H1 (cell line): Measurements from ENCODE around the gene ACACA. TPM values are rescaled to one million over a fixed set of nuclear protein-coding genes. Genes with fewer than 3 reads are reported as not detected.

ENCODE experiments used
- CTCF ChIA-PET: fragments of 300-600 bp; sonication (Branson Sonifier 250); formaldehyde crosslinking; loops from one replicate; lab custom pipeline; 2021; ENCODE audit not compliant: partially characterized antibody; lab: Charles Lee
- POLR2A ChIA-PET: fragments of 300-600 bp; sonication (Branson Sonifier 250); formaldehyde crosslinking; loops from one replicate; lab custom pipeline; 2021; ENCODE audit warnings: inconsistent platforms; ENCODE audit not compliant: partially characterized antibody; lab: Charles Lee
- DNase-seq, 2 experiments: peaks; one replicate each; pipeline versions ENCODE4 v3.0.0 to v3.0.0-alpha.2; 2010 to 2022; ENCODE audit warnings: low spot score in 2 of 2, low read depth in 1 of 2, mixed read lengths in 1 of 2
- FAIRE-seq: peaks from 2 replicates; lab custom pipeline; 2011; peaks lifted over from hg19 to GRCh38; lab: Jason Lieb, UNC
- H2AFZ ChIP-seq: 2 replicates; pipeline ENCODE4 v1.8.1; 2012; ENCODE audit warnings: low read length, inconsistent platforms
- H2AK5ac ChIP-seq: 2 replicates; pipeline ENCODE4 v1.6.1; 2013; ENCODE audit warnings: low read depth, low read length
- H2BK120ac ChIP-seq: replicated peaks from 2 replicates; pipeline ENCODE3; 2013; ENCODE audit warnings: low read depth, low read length, inconsistent platforms
- H2BK12ac ChIP-seq: 2 replicates; pipeline ENCODE4 v1.6.1; 2013; ENCODE audit warnings: low read depth, low read length
- H2BK15ac ChIP-seq: 2 replicates; pipeline ENCODE4 v1.6.1; 2013; ENCODE audit warnings: low read length
- H2BK20ac ChIP-seq: 2 replicates; pipeline ENCODE4 v1.6.1; 2013; ENCODE audit warnings: low read length
- H2BK5ac ChIP-seq: 2 replicates; pipeline ENCODE4 v1.6.1; 2013; ENCODE audit warnings: low read depth, low read length
- H3K14ac ChIP-seq: 2 replicates; pipeline ENCODE4 v1.6.1; 2013; ENCODE audit warnings: inconsistent platforms; ENCODE audit not compliant: insufficient read length
- H3K18ac ChIP-seq: 2 replicates; pipeline ENCODE4 v1.6.1; 2013; ENCODE audit warnings: low read length; ENCODE audit errors: extremely low read depth
- H3K23ac ChIP-seq: 2 replicates; pipeline ENCODE4 v1.6.1; 2013; ENCODE audit warnings: inconsistent platforms; ENCODE audit not compliant: insufficient read length
- H3K23me2 ChIP-seq: 2 replicates; pipeline ENCODE4 v1.6.1; 2013; ENCODE audit warnings: low read depth, low read length
- H3K27ac ChIP-seq: 2 replicates; pipeline ENCODE4 v1.6.1; 2011; ENCODE audit warnings: low read depth, low read length, inconsistent platforms
- H3K27me3 ChIP-seq, 4 experiments: replicated peaks in 1 of 4; 1 replicate in 1 of 4; 2 replicates in 3 of 4; pipeline versions ENCODE4 v1.6.1 to v1.8.1; 2011 to 2013; ENCODE audit warnings: low read length in 3 of 4, mild to moderate bottlenecking in 3 of 4, inconsistent platforms in 2 of 4, mixed read lengths in 2 of 4, moderate library complexity in 1 of 4; ENCODE audit not compliant: control insufficient read depth in 3 of 4, insufficient read depth in 3 of 4; ENCODE audit errors: extremely low read depth in 1 of 4
- H3K36me3 ChIP-seq, 4 experiments: 2 replicates each; pipeline versions ENCODE4 v1.6.1 to v1.8.1; 2011 to 2013; ENCODE audit warnings: mild to moderate bottlenecking in 4 of 4, low read length in 3 of 4, moderate library complexity in 2 of 4, control low read depth in 1 of 4, inconsistent platforms in 1 of 4; ENCODE audit not compliant: insufficient read depth in 4 of 4, control insufficient read depth in 2 of 4
- H3K4ac ChIP-seq: replicated peaks from 2 replicates; pipeline ENCODE3; 2013; ENCODE audit warnings: low read length, low read depth, mixed read lengths, inconsistent platforms; ENCODE audit not compliant: insufficient read length
- H3K4me1 ChIP-seq, 4 experiments: replicated peaks in 1 of 4; 1 replicate in 1 of 4; 2 replicates in 3 of 4; pipeline versions ENCODE4 v1.6.1 to v1.8.1; 2011 to 2013; ENCODE audit warnings: low read length in 3 of 4, inconsistent platforms in 2 of 4, mixed read lengths in 1 of 4; ENCODE audit not compliant: insufficient read depth in 4 of 4, control insufficient read depth in 3 of 4
- H3K4me2 ChIP-seq, 2 experiments: 2 replicates each; pipeline versions ENCODE4 v1.6.1 to v1.8.1; 2011 to 2013; ENCODE audit warnings: low read depth in 2 of 2, low read length in 2 of 2, control low read depth in 1 of 2, inconsistent platforms in 1 of 2, mild to moderate bottlenecking in 1 of 2; ENCODE audit not compliant: insufficient read depth in 1 of 2
- H3K4me3 ChIP-seq, 4 experiments: fragments of 200-600, 300-600 bp in 1 of 4; sonication (generic), shearing (Covaris generic), sonication (Bioruptor Twin) in 1 of 4; 2 replicates each; pipeline versions ENCODE4 v1.5.1 to v1.8.1; 2011 to 2016; ENCODE audit warnings: low read length in 4 of 4, low read depth in 3 of 4, control low read depth in 2 of 4, inconsistent platforms in 2 of 4, mild to moderate bottlenecking in 2 of 4, mixed read lengths in 1 of 4, moderate library complexity in 1 of 4; ENCODE audit not compliant: insufficient read depth in 2 of 4; ENCODE audit errors: extremely low read depth in 1 of 4
- H3K56ac ChIP-seq: replicated peaks from 2 replicates; pipeline ENCODE3; 2013; ENCODE audit warnings: low read depth, mild to moderate bottlenecking, mixed read lengths, low read length, inconsistent platforms; ENCODE audit not compliant: insufficient read length
- H3K79me1 ChIP-seq: 2 replicates; pipeline ENCODE4 v1.6.1; 2013; ENCODE audit warnings: low read depth, low read length, control low read depth
- H3K79me2 ChIP-seq, 2 experiments: 2 replicates each; pipeline versions ENCODE4 v1.6.1 to v1.8.1; 2012 to 2013; ENCODE audit warnings: low read length in 2 of 2, mild to moderate bottlenecking in 2 of 2, inconsistent platforms in 1 of 2; ENCODE audit not compliant: insufficient read depth in 2 of 2, control insufficient read depth in 1 of 2
- H3K9ac ChIP-seq, 4 experiments: replicated peaks in 1 of 4; 1 replicate in 1 of 4; 2 replicates in 3 of 4; pipeline versions ENCODE4 v1.6.1 to v1.8.1; 2011 to 2013; ENCODE audit warnings: low read depth in 3 of 4, low read length in 3 of 4, control low read depth in 2 of 4, mild to moderate bottlenecking in 2 of 4, moderate library complexity in 2 of 4, inconsistent platforms in 1 of 4; ENCODE audit errors: extremely low read depth in 1 of 4
- H3K9me3 ChIP-seq, 2 experiments: 2 replicates each; pipeline versions ENCODE4 v1.6.1 to v1.8.1; 2012 to 2013; ENCODE audit warnings: mild to moderate bottlenecking in 2 of 2, moderate library complexity in 2 of 2, control low read depth in 1 of 2, inconsistent platforms in 1 of 2, low read depth in 1 of 2, low read length in 1 of 2, mixed read lengths in 1 of 2; ENCODE audit not compliant: insufficient read depth in 2 of 2
- H4K20me1 ChIP-seq, 2 experiments: replicated peaks in 1 of 2; 2 replicates each; pipeline versions ENCODE3 to v1.8.1; 2011 to 2013; ENCODE audit warnings: inconsistent platforms in 2 of 2, low read length in 2 of 2, mild to moderate bottlenecking in 1 of 2; ENCODE audit not compliant: insufficient read depth in 2 of 2, control insufficient read depth in 1 of 2
- H4K5ac ChIP-seq: 2 replicates; pipeline ENCODE4 v1.6.1; 2013; ENCODE audit warnings: low read length, low read depth, mixed read lengths, inconsistent platforms; ENCODE audit not compliant: insufficient read length
- H4K8ac ChIP-seq: 2 replicates; pipeline ENCODE4 v1.8.0; 2013; ENCODE audit warnings: mild to moderate bottlenecking, moderate library complexity, low read length, inconsistent platforms; ENCODE audit not compliant: insufficient read depth; ENCODE audit errors: extremely low read depth
- H4K91ac ChIP-seq: replicated peaks from 2 replicates; pipeline ENCODE3; 2013; ENCODE audit warnings: low read length, mixed read lengths, inconsistent platforms; ENCODE audit not compliant: insufficient read length
- BRCA1 ChIP-seq: IDR thresholded peaks from 2 replicates; pipeline ENCODE4 v1.6.1; 2012; ENCODE audit warnings: low read depth, low read length, improper control_type of control experiment
- RNF2 ChIP-seq: fragments of 200-900, 300-1000 bp; sonication (generic); IDR thresholded peaks from 2 replicates; pipeline ENCODE4 v1.7.1; 2016; ENCODE audit warnings: borderline replicate concordance, low read depth, mild to moderate bottlenecking, antibody characterized with exemption, low read length; ENCODE audit not compliant: poor library complexity, severe bottlenecking; ENCODE audit errors: missing control alignments
- TBP ChIP-seq: IDR thresholded peaks from 2 replicates; pipeline ENCODE4 v1.6.1; 2011; ENCODE audit warnings: low read depth, low read length, improper control_type of control experiment
- WGBS, 2 experiments: shearing (Covaris generic) in 1 of 2; methylation state at CpG; one replicate each; pipeline versions ENCODE4 v1.1.6 to v1.1.7; 2013 to 2015; ENCODE audit warnings: low lambda C conversion rate in 2 of 2, mixed read lengths in 2 of 2, inconsistent platforms in 1 of 2, low coverage in 1 of 2, missing lambda C conversion rate in 1 of 2; ENCODE audit not compliant: insufficient replicate concordance in 2 of 2, insufficient coverage in 1 of 2, insufficient read length in 1 of 2; ENCODE audit errors: extremely low coverage in 1 of 2, missing lambda C conversion rate in 1 of 2; 5-methylcytosine and 5-hydroxymethylcytosine counted together
- polyA plus RNA-seq, 7 experiments: library from polyadenylated mRNA; depleted of rRNA in 3 of 7; stranded (reverse) in 5 of 7; unstranded in 2 of 7; fragments of >200 nt in 5 of 7; fragments of 200-250 nt in 2 of 7; gene quantifications; 1 replicate in 5 of 7; 2 replicates in 1 of 7; 4 replicates in 1 of 7; pipeline versions ENCODE4 v1.2.1 to v1.2.3, GENCODE V29; 2011 to 2013; ENCODE audit warnings: missing spikeins in 2 of 7, mixed read lengths in 2 of 7
- total RNA-seq: library from RNA; stranded (reverse); fragmentation: NEBNext Ultra II Directional; extraction: Animal tissue kit (Norgen Biotek cat#: 25700); gene quantifications from 2 replicates; pipeline ENCODE4 v1.2.1, GENCODE V29; 2021

The ACACA gene
- total and polyA plus RNA-seq, 2 of the 8 experiments (the other 6 are each of a cell fraction or from before 2014, with no cell fraction given), result 74.0 to 160 TPM

- Histone ChIP-seq H3K27ac (no peak overlapping the region), H3K4me1 (no peaks in the 10 kb centered on the region), H3K56ac (no peak overlapping the region), H3K9me3 (no peaks in the 10 kb centered on the region), H2BK12ac (no peak overlapping the region), H2BK15ac (no peak overlapping the region), H3K36me3 (peaks cover 0 to 66% (median 27%) of the 10 kb centered on the region in 4 experiments; a peak in 7 of 8 replicates), H4K91ac (no peak overlapping the region), H3K23ac (no peak overlapping the region), H3K79me2 (no peaks in the 10 kb centered on the region), H4K8ac (no peak overlapping the region; the same call in 1 of the 2 replicates), H2BK120ac (no peak overlapping the region), H2BK20ac (no peak overlapping the region), H3K18ac (no peak overlapping the region), H3K4me3 (no peak overlapping the region), H3K4ac (no peak overlapping the region), H4K20me1 (no peaks in the 10 kb centered on the region), H3K9ac (no peak overlapping the region), H2AFZ (no peak overlapping the region), H3K79me1 (no peaks in the 10 kb centered on the region), H4K5ac (no peak overlapping the region), H3K4me2 (no peak overlapping the region), H3K27me3 (no peaks in the 10 kb centered on the region), H3K23me2 (no peaks in the 10 kb centered on the region), H2AK5ac (no peak overlapping the region), H3K14ac (no peak overlapping the region), H2BK5ac (no peak overlapping the region)
- CTCF ChIA-PET, result interaction anchor here (0.8 to 0.9 kb wide), 2 partner anchors 95 to 626 kb away, joined by 4 to 5 read pairs; no protein-coding TSS in a partner anchor
- FAIRE-seq, result no peak
- DNase-seq, result no peak
- TF ChIP-seq BRCA1 (no peak), TBP (no peak), RNF2 (no peak)
- POLR2A ChIA-PET, result no interaction called here
- 91% methylated on average over 11 of the region's 11 CpGs; no CpG with 5 or more reads in 1 of the 2 experiments for WGBS, 2 experiments
These were observed 173.6 kb downstream of the ACACA start for GRCh38 chr17:37233036-37233435.
